Loucy (cell line): ENCODE data around the gene KCNJ12.

Experiments
- H2AFZ ChIP-seq: fragments of 200-600 bp; sonication (generic); 2 replicates; pipeline ENCODE4 v1.6.0; 2016; ENCODE audit warnings: antibody characterized with exemption, mild to moderate bottlenecking, low read length, moderate library complexity
- H3F3A ChIP-seq: fragments of 200-600 bp; 2 replicates; pipeline ENCODE4 v1.6.0; 2016; ENCODE audit warnings: antibody characterized with exemption, low read depth, mild to moderate bottlenecking
- H3K27me3 ChIP-seq: fragments of 200-600 bp; sonication (generic); 2 replicates; pipeline ENCODE4 v1.6.1; 2014; ENCODE audit warnings: low read length, mild to moderate bottlenecking; ENCODE audit not compliant: insufficient read depth, poor library complexity, severe bottlenecking
- H3K36me3 ChIP-seq: fragments of 200-600 bp; sonication (generic); 2 replicates; pipeline ENCODE4 v1.6.1; 2016; ENCODE audit warnings: low read length; ENCODE audit not compliant: insufficient read depth
- H3K4me1 ChIP-seq: fragments of 200-600 bp; sonication (generic); 2 replicates; pipeline ENCODE4 v1.5.1; 2014; ENCODE audit warnings: low read length, mild to moderate bottlenecking; ENCODE audit not compliant: insufficient read depth, poor library complexity, severe bottlenecking
- H3K4me2 ChIP-seq: fragments of 200-600 bp; sonication (generic); 2 replicates; pipeline ENCODE4 v1.6.0; 2014; ENCODE audit warnings: antibody characterized with exemption, low read length, low read depth, mild to moderate bottlenecking; ENCODE audit not compliant: poor library complexity, severe bottlenecking
- H3K4me3 ChIP-seq: fragments of 200-600 bp; sonication (generic); 2 replicates; pipeline ENCODE4 v1.5.1; 2014; ENCODE audit warnings: low read length, mild to moderate bottlenecking, mixed read lengths; ENCODE audit not compliant: poor library complexity, severe bottlenecking
- H3K79me2 ChIP-seq: fragments of 200-600 bp; sonication (generic); 2 replicates; pipeline ENCODE4 v1.6.1; 2014; ENCODE audit warnings: low read length; ENCODE audit not compliant: insufficient read depth
- H3K9ac ChIP-seq: fragments of 200-600 bp; sonication (generic); 2 replicates; pipeline ENCODE4 v1.6.0; 2014; ENCODE audit warnings: mild to moderate bottlenecking, low read depth, low read length, moderate library complexity; ENCODE audit not compliant: poor library complexity, severe bottlenecking
- H3K9me2 ChIP-seq: fragments of 200-600 bp; sonication (generic); replicated peaks from 2 replicates; pipeline ENCODE4 v1.6.1; 2016; ENCODE audit warnings: low read depth, low read length, mixed read lengths
- H3K9me3 ChIP-seq: fragments of 200-600 bp; sonication (generic); 2 replicates; pipeline ENCODE4 v1.6.1; 2014; ENCODE audit warnings: mild to moderate bottlenecking, antibody characterized with exemption, low read length, low read depth; ENCODE audit not compliant: insufficient read depth
- H4K20me1 ChIP-seq: fragments of 200-600 bp; sonication (generic); 2 replicates; pipeline ENCODE4 v1.6.0; 2014; ENCODE audit warnings: antibody characterized with exemption, low read length, mild to moderate bottlenecking; ENCODE audit not compliant: insufficient read depth, poor library complexity, severe bottlenecking
- EZH2phosphoT487 ChIP-seq: fragments of 200-600 bp; IDR thresholded peaks from 2 replicates; pipeline ENCODE4 v1.6.1; 2018; ENCODE audit warnings: antibody characterized with exemption, mild to moderate bottlenecking, moderate library complexity, borderline replicate concordance
- TF ChIP-seq, protein P1 (sequence below): fragments of 200-600 bp; sonication (generic); conservative IDR thresholded peaks from 2 replicates; pipeline ENCODE4 v1.5.1; 2014; ENCODE audit warnings: mild to moderate bottlenecking, antibody characterized with exemption, low read length

Gene KCNJ12

DNA sequence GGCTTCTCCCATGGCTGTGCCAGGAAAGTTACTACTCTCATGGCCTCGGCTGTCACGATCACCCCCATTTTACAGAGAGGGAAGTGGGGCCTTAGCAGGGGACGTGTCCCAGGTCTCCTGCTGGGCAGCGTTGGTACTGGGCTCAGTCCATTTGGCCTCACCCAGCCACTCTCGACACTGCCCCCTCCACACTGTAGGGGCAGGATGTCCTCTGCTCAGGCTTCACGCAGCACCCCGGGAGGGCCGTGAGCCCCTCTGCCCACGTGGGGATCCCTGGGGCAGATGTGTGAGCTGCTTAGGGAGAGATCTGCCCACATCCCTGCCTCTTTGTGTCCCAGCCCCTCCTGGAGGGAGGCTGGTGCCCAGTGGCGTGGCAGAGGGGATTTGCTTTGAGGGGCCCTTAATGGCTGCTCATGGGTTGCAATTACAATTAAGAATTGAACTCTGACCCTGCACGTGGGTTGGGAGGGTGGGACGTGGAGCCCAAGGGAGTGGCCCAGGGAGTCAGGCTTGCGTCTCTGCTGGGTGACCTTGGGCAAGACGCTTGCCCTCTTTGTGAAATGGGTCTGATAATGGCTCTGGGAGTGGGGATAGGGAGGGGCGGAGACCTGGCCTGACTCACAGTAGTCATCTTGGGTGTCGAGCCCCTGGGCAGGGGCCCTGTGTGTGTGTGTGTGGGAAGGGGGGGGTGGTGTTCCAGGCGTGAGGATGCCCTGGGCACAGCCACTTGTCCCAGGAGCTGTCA lies 2.3 kb upstream of the KCNJ12 start:
- Histone ChIP-seq H3K36me3 (no peaks in the 10 kb centered on the region), H3K27me3 (no peaks in the 10 kb centered on the region), H3K4me1 (peaks cover 2% of the 10 kb centered on the region), H3K9ac (no peak overlapping the region), H4K20me1 (no peaks in the 10 kb centered on the region), H2AFZ (no peak overlapping the region), H3K9me2 (no peaks in the 10 kb centered on the region), H3F3A (no peaks in the 10 kb centered on the region), H3K9me3 (no peaks in the 10 kb centered on the region), H3K4me2 (no peak overlapping the region), H3K4me3 (no peak overlapping the region), H3K79me2 (no peaks in the 10 kb centered on the region)
- TF ChIP-seq, protein P1, sequence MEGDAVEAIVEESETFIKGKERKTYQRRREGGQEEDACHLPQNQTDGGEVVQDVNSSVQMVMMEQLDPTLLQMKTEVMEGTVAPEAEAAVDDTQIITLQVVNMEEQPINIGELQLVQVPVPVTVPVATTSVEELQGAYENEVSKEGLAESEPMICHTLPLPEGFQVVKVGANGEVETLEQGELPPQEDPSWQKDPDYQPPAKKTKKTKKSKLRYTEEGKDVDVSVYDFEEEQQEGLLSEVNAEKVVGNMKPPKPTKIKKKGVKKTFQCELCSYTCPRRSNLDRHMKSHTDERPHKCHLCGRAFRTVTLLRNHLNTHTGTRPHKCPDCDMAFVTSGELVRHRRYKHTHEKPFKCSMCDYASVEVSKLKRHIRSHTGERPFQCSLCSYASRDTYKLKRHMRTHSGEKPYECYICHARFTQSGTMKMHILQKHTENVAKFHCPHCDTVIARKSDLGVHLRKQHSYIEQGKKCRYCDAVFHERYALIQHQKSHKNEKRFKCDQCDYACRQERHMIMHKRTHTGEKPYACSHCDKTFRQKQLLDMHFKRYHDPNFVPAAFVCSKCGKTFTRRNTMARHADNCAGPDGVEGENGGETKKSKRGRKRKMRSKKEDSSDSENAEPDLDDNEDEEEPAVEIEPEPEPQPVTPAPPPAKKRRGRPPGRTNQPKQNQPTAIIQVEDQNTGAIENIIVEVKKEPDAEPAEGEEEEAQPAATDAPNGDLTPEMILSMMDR: no peak
- TF ChIP-seq EZH2phosphoT487: no peak

GRCh38 chr17:21374441-21375161 lies 1.6 kb upstream of the KCNJ12 start:
- Histone ChIP-seq H3K4me3 (no peak overlapping the region), H3K36me3 (no peaks in the 10 kb centered on the region), H3K79me2 (no peaks in the 10 kb centered on the region), H3K4me1 (no peaks in the 10 kb centered on the region), H3K4me2 (no peak overlapping the region), H3K27me3 (no peaks in the 10 kb centered on the region), H2AFZ (no peak overlapping the region), H4K20me1 (no peaks in the 10 kb centered on the region), H3K9me3 (no peaks in the 10 kb centered on the region), H3K9me2 (no peaks in the 10 kb centered on the region), H3K9ac (no peak overlapping the region), H3F3A (no peaks in the 10 kb centered on the region)
- no peak for TF ChIP-seq EZH2phosphoT487
- TF ChIP-seq, protein P1: no peak

DNA sequence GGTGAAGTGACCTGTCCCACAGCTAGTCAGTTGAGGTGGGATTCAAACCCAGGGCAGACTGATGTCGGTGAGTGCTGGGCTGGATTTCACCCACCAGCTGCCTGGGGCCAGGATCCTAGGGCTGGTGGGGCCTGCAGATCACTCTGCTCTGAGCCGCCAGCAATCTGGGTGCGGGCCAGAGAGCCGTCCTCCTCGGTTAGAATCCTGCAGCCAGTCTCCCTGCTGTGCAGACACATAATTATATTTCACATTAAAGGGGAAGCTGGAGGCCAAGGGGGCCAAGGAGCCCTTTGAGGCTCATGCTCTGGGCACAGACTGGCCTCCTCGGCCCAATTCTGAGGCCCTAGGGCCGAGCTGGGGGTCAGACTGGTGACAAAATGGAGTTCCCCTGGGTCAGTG lies 996 bp upstream of the KCNJ12 start:
- H2AFZ ChIP-seq: no peak overlapping the region
- no peaks in the 10 kb centered on the region for H3K79me2 ChIP-seq
- no peaks in the 10 kb centered on the region for H3K36me3 ChIP-seq
- no peaks in the 10 kb centered on the region for H3K9me3 ChIP-seq
- no peak overlapping the region for H3K9ac ChIP-seq
- H3K4me1 ChIP-seq: no peaks in the 10 kb centered on the region
- no peak overlapping the region for H3K4me3 ChIP-seq
- no peaks in the 10 kb centered on the region for H3K9me2 ChIP-seq
- no peaks in the 10 kb centered on the region for H3K27me3 ChIP-seq
- no peaks in the 10 kb centered on the region for H4K20me1 ChIP-seq
- H3F3A ChIP-seq: no peaks in the 10 kb centered on the region
- no peak overlapping the region for H3K4me2 ChIP-seq
- no peak for TF ChIP-seq EZH2phosphoT487
- TF ChIP-seq, protein P1: no peak
